ELF-1 (cell line): Measurements from ENCODE around the gene TSR1.

Experiments used
- DNase-seq: peaks from one replicate; pipeline ENCODE4 v3.0.0-alpha.2; 2016; ENCODE audit warnings: low read depth, low spot score

Gene TSR1

DNA sequence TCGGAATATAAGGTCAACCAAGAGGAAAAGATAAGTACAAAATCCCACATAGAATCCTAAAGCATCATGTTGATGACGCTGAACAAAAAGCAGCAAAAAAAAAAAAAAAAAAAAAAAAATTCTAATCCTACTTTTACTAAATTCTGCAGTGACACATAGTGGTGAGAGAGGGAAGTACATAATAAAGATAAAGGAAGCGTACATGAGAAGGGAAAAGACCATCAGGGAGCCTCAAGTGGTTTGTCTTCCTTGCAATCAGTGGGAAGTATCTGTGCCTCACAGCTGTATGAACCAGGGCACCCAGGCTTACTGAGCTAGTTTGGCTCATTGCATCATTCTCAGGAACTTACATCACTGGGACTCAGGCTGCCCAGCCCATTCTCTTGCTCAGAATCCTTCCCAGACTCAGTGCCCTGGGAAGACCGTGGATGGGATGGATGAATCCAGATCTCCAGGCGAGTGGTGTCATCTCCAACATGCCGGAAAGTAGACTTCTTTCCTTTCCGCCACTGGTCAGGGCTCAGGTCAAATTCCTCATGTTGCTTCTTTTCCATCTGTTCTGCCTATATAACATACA is 53.9 kb downstream of the TSR1 start:
- DNase-seq, result peak; percentile 30

DNA sequence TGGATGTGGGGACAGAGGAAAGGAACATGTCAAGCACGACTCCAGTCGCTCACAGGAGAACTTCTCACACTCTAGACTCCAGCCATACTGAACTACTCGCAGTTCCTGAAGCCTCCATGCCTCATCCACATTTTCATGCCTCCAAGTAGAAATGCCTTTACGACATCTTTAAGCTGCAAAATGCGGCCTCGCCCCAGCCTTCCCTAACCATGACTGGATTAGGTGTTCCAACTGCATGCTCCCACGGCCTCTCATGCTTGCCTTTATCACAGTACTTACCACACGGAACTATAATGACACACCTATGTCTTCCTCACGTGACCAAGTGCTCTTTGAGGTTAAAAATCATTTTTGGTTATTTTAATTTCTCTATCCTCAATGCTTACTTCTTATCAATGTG is 56.5 kb downstream of the TSR1 start:
- no peak for DNase-seq

DNA sequence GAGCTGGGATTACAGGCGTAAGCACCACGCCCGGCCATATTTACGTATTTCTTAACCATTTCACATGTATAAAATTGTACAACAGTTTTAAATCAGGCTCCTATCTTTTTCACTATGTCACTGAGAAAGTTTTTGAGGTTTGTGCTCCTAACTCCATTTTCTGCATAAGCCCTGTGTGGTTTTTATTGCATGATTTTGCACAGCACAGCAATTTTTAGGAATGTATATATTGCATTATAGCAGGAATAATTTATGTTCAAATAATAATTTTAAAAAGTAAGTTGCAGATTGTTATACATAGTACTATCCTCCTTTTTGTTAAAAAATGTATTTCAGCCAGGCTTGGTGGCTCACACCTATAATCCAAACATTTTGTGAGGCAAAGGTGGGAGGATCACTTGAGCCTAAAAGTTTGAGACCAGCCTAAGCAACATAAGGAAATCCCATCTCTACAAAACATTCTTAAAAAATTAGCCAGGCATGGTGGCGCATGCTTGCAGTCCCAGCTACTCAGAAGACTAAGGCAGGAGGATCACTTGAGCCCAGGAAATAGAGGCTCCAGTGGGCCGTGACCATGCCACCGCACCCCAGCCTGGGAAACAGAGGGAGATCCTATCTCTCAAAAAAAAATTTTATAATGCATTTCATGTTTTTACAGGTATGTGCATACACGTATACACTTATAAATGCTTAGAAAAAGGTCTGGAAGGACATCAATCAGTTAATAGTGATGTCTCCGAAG is 58.7 kb downstream of the TSR1 start:
- DNase-seq, result no peak

DNA sequence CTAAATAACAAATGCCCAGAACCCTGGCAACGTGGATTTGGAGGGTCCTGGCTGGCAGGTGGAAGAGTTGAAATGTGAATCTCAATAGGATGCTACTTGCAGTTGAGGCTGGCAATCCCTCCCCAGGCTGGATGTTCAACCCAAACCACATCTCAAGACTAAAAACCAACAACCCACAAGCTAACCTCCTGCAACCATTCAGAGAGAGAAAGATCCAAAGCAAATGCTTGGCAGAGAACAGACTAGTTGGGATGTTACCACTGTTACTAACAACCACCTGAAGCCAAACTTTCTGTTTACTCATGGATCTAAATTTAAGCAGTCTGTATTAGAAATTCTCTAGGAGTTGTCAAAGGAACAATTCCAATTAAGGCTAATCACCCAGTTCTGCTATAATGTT is 60.5 kb downstream of the TSR1 start:
- no peak for DNase-seq

DNA sequence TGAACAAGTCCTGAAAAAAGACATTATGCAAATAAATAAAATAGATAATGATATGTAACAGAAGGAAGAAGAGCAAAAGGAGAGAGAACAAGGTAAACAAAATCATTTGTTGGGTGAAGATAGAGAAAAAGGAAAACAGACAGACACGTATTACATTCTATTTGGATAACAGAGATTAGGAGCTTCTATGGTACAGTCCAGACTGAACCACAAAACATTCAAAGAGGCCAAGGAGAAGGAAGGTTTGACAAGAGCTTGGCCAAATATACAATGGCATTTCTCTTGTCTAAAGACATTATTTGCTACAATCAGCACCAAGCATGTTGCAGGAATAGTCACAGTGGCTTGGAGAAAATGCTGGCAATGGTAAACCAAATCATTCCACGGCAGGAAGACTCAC is 61.8 kb downstream of the TSR1 start:
- no peak for DNase-seq
